GM21367 (cell line): ENCODE data around the gene NBEAL2.
"Not testable (repeated sequence)": the region's sequence is repeated elsewhere in the genome, so short reads cannot be mapped to it uniquely, and the experiment has no call there.

Source experiments
- ATAC-seq: cut with Tn5 transposase; IDR thresholded peaks from one replicate; pipeline ENCODE4 v1.9.1; 2021; ENCODE audit not compliant: unreplicated experiment

Gene NBEAL2

GRCh38 chr3:47010111-47010712 is 30.7 kb downstream of the NBEAL2 start:
- ATAC-seq, result no peak

- ATAC-seq, result no peak
These were observed 31.4 kb downstream of the NBEAL2 start for GRCh38 chr3:47010910-47011309.

DNA sequence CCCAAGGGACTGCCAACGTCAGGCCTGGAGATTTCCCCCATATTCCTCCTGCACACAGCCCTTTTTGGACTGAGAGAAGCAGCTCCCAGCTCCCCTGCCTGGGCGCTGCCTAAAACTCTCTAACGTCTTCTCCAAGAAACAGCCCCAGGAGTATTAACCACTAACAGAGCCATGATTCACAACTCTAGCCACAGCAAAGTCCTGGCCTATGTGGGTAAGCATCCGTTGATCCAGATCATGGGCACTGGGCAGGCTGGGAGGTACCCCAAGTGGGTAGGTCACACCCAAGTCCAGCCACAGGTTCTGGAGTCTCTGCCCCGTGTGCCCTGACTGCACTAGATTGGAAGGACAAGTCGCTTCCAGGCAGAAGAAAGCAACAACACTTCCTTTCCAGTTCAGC is 31.9 kb downstream of the NBEAL2 start:
- ATAC-seq, result no peak

GRCh38 chr3:47012342-47013230 is 33.1 kb downstream of the NBEAL2 start:
- no peak for ATAC-seq

DNA sequence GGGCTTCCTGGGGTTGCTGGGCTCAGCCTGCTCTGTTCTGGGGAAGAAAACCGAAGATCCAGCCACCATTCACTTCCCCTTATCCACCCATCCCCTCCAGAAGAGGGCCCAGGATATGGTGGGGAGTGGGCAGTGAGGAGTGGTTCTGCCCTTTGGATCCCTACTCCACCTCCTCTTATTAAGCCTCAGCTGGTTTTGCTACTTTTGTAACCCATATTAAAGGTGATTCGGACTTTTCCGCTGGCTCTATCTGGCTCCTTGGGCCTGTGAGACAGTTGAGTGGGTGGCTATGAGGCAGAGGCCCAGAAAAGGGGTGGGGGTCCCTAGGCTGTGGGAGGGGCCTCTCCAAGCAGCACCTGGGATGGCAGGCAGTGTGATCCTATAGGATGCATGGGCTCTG is 33.8 kb downstream of the NBEAL2 start:
- ATAC-seq, result no peak

GRCh38 chr3:47014036-47014435 is 34.6 kb downstream of the NBEAL2 start:
- ATAC-seq, result no peak

DNA sequence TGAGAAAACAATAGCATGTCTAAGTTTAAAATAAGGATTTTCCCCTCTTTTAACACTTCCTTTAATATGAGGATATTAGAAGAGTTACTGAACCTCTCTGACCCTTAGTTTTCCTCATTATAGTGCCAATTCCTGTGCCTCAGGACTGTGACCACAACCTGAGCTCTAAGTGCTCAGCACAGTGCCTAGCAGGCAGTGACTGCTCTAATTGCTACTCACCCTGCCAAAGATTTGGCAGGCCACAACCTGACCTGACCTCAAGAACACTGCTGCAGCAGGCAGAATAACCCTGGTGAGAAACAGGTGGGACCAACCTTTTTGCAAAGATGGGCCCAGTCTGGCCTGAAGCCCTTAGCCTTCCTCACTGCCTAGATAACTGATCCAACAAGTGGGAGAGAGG is 35.7 kb downstream of the NBEAL2 start:
- ATAC-seq, result no peak

GRCh38 chr3:47016086-47016933 is 36.8 kb downstream of the NBEAL2 start:
- no peak for ATAC-seq

DNA sequence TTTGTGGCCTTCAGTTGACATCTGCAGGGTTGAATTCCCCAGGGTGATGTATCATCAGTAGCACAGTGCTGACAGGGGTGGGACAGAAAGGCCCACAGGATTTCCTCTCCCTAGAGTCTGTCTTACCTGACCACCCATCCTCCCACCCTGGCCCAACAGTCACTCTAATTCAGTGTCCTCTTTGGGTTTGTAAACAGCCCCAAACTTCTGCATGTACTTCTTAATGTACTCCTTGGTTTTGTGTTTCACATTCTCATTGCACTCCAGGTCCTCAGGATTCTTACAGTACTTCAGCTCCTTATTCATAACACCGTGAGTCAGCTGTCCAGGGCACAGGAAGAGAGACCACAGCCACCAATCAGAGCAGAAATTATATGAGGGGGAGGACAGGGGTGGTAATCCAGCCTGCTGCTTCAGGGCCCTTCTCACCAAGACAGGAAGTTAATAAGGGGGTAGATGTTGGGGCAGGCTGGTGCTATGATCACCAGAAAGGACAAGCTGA is 37.5 kb downstream of the NBEAL2 start:
- no peak for ATAC-seq

DNA sequence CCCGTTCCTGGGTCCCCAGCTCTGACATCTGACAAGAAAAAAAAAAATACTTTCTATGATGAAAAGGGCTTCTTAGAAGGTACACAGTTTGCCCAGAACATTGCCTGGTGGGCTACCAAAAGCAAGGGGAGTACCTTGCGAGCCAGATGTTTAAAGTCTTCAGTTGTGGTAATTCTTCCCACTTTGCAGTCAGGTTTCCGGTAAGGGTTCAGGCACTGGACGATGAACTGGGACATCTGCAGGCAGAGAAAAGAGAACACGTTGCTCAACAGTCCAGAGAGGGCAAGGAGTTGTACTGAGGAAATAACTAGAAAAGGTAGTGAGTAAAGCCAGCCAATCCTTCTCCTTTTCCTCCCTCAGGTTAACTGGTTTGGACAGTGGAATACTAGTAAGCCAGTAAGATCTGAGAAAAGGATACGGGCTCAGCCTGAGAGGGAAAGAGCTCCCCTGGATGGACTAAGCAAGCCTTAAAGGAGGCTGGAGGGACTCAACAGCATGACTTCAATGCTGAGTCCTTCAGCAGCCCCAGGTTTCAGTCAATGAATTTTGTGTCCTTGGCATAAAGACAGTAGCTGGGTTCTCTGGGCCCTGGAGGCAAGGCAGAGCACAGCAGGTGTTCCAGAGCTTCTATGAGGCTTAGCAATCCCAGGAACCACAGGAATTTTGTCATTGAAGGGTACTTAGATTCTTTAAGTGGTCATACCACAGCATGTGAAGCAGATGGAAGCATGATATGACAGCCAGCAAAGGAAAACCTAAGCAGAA is 38.2 kb downstream of the NBEAL2 start:
- ATAC-seq, result no peak

DNA sequence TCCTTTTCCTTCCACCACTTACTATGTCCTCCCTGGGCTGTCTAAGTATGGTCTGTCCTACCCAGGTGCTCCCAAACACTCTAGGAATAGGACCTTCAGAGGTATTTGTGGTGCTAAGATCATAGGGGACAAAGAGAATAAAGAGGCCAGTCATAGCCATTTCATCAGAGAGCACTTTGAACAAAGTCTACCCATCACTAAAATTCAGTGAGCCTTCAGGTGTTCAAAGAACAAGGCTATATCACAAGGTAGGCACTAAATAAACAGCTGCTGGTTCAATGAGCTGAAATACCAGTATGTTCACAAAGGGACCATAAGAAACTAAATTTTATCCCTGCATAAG is 38.8 kb downstream of the NBEAL2 start:
- ATAC-seq, result no peak

- ATAC-seq, result no peak
These were observed 39.7 kb downstream of the NBEAL2 start for GRCh38 chr3:47019201-47019600.

- no peak for ATAC-seq
These were observed 40.8 kb downstream of the NBEAL2 start for GRCh38 chr3:47020311-47020710.

GRCh38 chr3:47022641-47023071 is 43.2 kb downstream of the NBEAL2 start:
- no peak for ATAC-seq

GRCh38 chr3:47024932-47025331 is 45.5 kb downstream of the NBEAL2 start:
- no peak for ATAC-seq

DNA sequence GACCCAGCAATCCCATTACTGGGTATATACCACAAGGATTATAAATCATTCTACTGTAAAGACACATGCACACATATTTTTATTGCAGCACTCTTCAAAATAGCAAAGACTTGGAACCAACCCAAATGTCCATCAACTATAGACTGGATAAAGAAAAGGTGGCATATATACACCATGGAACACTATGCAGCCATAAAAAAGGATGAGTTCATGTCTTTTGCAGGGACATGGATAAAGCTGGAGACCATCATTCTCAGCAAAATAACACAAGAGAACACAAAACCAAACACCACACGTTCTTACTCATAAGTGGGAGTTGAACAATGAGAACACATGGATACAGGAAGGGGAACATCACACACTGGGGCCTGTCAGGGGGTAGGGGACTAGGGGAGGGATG is 47.0 kb downstream of the NBEAL2 start:
- not testable (repeated sequence) for ATAC-seq

GRCh38 chr3:47028146-47028545 is 48.7 kb downstream of the NBEAL2 start:
- no peak for ATAC-seq

DNA sequence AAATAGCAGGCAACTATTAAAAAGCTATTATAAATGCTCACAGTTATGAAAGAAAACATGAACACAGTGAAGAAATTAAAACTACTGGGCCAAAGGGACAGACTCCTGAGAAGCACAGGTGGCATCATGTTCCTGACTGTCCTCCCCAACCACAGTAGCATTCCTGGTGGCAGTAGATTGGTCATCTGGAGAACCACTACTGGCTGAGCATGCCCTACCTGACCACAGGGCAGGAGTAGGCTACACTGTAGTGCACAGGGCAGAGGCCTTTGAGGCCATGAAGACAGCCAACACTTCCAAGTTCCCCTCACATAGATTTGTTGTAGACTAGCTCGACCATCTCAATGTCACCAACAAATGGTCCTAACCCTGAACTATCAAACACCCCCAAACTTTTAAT is 49.2 kb downstream of the NBEAL2 start:
- no peak for ATAC-seq

- not testable (repeated sequence) for ATAC-seq
These were observed 51.6 kb downstream of the NBEAL2 start for GRCh38 chr3:47031041-47031440.

DNA sequence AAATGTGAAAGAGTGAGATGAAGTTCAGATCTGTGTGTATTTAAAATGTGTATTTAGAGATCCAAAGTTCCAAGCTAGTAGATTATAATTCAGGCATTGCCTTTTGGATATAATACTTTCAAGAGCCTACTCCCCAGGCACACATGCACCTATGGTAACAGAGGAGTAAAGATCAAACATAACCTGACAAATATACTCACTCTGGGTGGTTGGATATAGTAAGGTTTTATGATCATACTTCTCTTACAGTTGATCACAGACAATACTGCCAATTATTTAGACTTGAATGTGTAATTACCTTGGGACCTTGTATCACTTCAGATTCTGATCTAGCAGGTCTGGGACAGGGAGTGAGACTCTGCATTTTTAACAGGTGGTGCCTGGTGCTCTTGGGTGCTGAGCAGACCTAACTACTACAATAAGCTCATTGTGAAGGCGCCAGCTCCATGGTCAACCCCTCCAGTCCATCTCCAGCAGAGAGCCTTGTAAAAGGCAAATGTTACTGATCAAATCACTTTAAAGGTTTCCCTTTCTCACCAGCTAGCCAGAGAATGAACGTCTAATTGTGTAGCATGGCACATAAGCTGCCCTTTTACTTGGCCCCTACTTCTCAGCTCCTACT is 55.5 kb downstream of the NBEAL2 start:
- ATAC-seq, result no peak
